GM12878 (cell line): Measurements from ENCODE around the gene NKAIN4.

Experiments
- ATF2 ChIP-seq: IDR thresholded peaks from 2 replicates; pipeline ENCODE4 v1.6.1; 2012; ENCODE audit warnings: low read length, inconsistent platforms
- CHD4 ChIP-seq: fragments of 200-600 bp; sonication (generic); IDR thresholded peaks from 2 replicates; pipeline ENCODE4 v1.6.1; 2016; ENCODE audit warnings: mild to moderate bottlenecking
- EP300 ChIP-seq, 2 experiments: fragments of 150-350 bp in 1 of 2; IDR thresholded peaks; 2 replicates each; pipeline ENCODE4 v1.6.1; 2011 to 2012; ENCODE audit warnings: low read depth in 2 of 2, low read length in 2 of 2, borderline replicate concordance in 1 of 2, improper control_type of control experiment in 1 of 2, inconsistent platforms in 1 of 2; ENCODE audit not compliant: control insufficient read depth in 1 of 2
- EZH2 ChIP-seq: IDR thresholded peaks from 2 replicates; pipeline ENCODE4 v1.6.1; 2012; ENCODE audit warnings: low read depth, mild to moderate bottlenecking, control low read depth, inconsistent platforms, low read length, borderline replicate concordance; ENCODE audit not compliant: control insufficient read depth
- FOXM1 ChIP-seq: IDR thresholded peaks from 2 replicates; pipeline ENCODE4 v1.6.1; 2012; ENCODE audit warnings: low read depth, mild to moderate bottlenecking, inconsistent platforms, low read length, moderate library complexity
- MAX ChIP-seq: IDR thresholded peaks from 2 replicates; pipeline ENCODE4 v1.6.1; 2012; ENCODE audit warnings: low read depth, low read length, improper control_type of control experiment
- POLR2A ChIP-seq: IDR thresholded peaks from 2 replicates; pipeline ENCODE4 v1.6.1; 2011; ENCODE audit warnings: low read depth, mild to moderate bottlenecking, low read length
- RCOR1 ChIP-seq: conservative IDR thresholded peaks from 2 replicates; pipeline ENCODE4 v1.6.1; 2012; ENCODE audit warnings: low read depth, low read length, improper control_type of control experiment
- SRF ChIP-seq, 2 experiments: IDR thresholded peaks; 2 replicates each; pipeline ENCODE4 v1.6.1; 2011; ENCODE audit warnings: low read depth in 2 of 2, low read length in 2 of 2, mild to moderate bottlenecking in 1 of 2, moderate library complexity in 1 of 2
- TF ChIP-seq, protein P1 (sequence below): IDR thresholded peaks from 2 replicates; pipeline ENCODE4 v1.6.1; 2011; ENCODE audit warnings: borderline replicate concordance, low read depth, mild to moderate bottlenecking, moderate library complexity, low read length; ENCODE audit not compliant: insufficient read depth, poor library complexity, severe bottlenecking
- TF ChIP-seq, protein P2 (sequence below): fragments of 450-650 bp; IDR thresholded peaks from 2 replicates; pipeline ENCODE4 v1.6.1; 2017; ENCODE audit warnings: mild to moderate bottlenecking, low read depth, inconsistent platforms; ENCODE audit not compliant: poor library complexity, severe bottlenecking
- TF ChIP-seq, protein P3 (sequence below), 3 experiments: IDR thresholded peaks in 2 of 3; conservative IDR thresholded peaks in 1 of 3; 2 replicates each; pipeline ENCODE4 v1.5.1; 2011; ENCODE audit warnings: low read depth in 3 of 3, low read length in 3 of 3, mild to moderate bottlenecking in 3 of 3, control low read depth in 2 of 3, moderate library complexity in 2 of 3, inconsistent platforms in 1 of 3, mixed read lengths in 1 of 3; ENCODE audit not compliant: control insufficient read depth in 2 of 3, insufficient read depth in 1 of 3; ENCODE audit errors: extremely low read depth in 1 of 3
- TF ChIP-seq, protein P4 (sequence below): fragments of 450-650 bp; IDR thresholded peaks from 2 replicates; pipeline ENCODE4 v1.6.1; 2014; ENCODE audit warnings: mild to moderate bottlenecking

GRCh38 chr20:63280371-63280770, 26.1 kb upstream of the NKAIN4 start:
- TF ChIP-seq MAX (no peak), EZH2 (no peak), RCOR1 (no peak), SRF (IDR thresholded peaks at IDR 0.05; ENCODE audit: low read depth in 2 of 2, low read length in 2 of 2) (no peak), EP300 (IDR thresholded peaks at IDR 0.05; ENCODE audit: borderline replicate concordance in 1 of 2, control insufficient read depth in 1 of 2, low read depth in 2 of 2, low read length in 2 of 2) (no peak), FOXM1 (no peak), ATF2 (no peak), POLR2A (no peak), CHD4 (no peak)
- TF ChIP-seq, protein P1, sequence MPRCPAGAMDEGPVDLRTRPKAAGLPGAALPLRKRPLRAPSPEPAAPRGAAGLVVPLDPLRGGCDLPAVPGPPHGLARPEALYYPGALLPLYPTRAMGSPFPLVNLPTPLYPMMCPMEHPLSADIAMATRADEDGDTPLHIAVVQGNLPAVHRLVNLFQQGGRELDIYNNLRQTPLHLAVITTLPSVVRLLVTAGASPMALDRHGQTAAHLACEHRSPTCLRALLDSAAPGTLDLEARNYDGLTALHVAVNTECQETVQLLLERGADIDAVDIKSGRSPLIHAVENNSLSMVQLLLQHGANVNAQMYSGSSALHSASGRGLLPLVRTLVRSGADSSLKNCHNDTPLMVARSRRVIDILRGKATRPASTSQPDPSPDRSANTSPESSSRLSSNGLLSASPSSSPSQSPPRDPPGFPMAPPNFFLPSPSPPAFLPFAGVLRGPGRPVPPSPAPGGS, result no peak
- TF ChIP-seq, protein P2, sequence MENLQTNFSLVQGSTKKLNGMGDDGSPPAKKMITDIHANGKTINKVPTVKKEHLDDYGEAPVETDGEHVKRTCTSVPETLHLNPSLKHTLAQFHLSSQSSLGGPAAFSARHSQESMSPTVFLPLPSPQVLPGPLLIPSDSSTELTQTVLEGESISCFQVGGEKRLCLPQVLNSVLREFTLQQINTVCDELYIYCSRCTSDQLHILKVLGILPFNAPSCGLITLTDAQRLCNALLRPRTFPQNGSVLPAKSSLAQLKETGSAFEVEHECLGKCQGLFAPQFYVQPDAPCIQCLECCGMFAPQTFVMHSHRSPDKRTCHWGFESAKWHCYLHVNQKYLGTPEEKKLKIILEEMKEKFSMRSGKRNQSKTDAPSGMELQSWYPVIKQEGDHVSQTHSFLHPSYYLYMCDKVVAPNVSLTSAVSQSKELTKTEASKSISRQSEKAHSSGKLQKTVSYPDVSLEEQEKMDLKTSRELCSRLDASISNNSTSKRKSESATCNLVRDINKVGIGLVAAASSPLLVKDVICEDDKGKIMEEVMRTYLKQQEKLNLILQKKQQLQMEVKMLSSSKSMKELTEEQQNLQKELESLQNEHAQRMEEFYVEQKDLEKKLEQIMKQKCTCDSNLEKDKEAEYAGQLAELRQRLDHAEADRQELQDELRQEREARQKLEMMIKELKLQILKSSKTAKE, result no peak
- TF ChIP-seq, protein P3, sequence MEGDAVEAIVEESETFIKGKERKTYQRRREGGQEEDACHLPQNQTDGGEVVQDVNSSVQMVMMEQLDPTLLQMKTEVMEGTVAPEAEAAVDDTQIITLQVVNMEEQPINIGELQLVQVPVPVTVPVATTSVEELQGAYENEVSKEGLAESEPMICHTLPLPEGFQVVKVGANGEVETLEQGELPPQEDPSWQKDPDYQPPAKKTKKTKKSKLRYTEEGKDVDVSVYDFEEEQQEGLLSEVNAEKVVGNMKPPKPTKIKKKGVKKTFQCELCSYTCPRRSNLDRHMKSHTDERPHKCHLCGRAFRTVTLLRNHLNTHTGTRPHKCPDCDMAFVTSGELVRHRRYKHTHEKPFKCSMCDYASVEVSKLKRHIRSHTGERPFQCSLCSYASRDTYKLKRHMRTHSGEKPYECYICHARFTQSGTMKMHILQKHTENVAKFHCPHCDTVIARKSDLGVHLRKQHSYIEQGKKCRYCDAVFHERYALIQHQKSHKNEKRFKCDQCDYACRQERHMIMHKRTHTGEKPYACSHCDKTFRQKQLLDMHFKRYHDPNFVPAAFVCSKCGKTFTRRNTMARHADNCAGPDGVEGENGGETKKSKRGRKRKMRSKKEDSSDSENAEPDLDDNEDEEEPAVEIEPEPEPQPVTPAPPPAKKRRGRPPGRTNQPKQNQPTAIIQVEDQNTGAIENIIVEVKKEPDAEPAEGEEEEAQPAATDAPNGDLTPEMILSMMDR (IDR thresholded peaks at IDR 0.05 in 2 of 3, conservative IDR thresholded peaks at IDR 0.05 in 1 of 3; ENCODE audit: control insufficient read depth in 2 of 3, extremely low read depth in 1 of 3, insufficient read depth in 1 of 3, low read depth in 3 of 3, low read length in 3 of 3), result no peak
- TF ChIP-seq, protein P4, sequence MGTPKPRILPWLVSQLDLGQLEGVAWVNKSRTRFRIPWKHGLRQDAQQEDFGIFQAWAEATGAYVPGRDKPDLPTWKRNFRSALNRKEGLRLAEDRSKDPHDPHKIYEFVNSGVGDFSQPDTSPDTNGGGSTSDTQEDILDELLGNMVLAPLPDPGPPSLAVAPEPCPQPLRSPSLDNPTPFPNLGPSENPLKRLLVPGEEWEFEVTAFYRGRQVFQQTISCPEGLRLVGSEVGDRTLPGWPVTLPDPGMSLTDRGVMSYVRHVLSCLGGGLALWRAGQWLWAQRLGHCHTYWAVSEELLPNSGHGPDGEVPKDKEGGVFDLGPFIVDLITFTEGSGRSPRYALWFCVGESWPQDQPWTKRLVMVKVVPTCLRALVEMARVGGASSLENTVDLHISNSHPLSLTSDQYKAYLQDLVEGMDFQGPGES, result no peak
